Activated CD4-positive, alpha-beta memory T cell treated with anti-CD3 and anti-CD28 coated beads, Interleukin-2, amount 10 ng/mL, durations not matched to agents 7 days and 5 days (primary cell): ENCODE measurements around the gene SSTR5. TPM values are rescaled to one million over a fixed set of nuclear protein-coding genes. Genes with fewer than 3 reads are reported as not detected.

Experiments
- CTCF ChIA-PET: fragments of 350-600 bp; sonication (Branson Sonifier 250); formaldehyde crosslinking; loops from one replicate; lab custom pipeline; 2021; ENCODE audit warnings: antibody characterized with exemption, inconsistent platforms; lab: Charles Lee
- POLR2A ChIA-PET: fragments of 350-600 bp; sonication (Branson Sonifier 250); formaldehyde crosslinking; loops from one replicate; lab custom pipeline; 2021; ENCODE audit warnings: antibody characterized with exemption; lab: Charles Lee
- DNase-seq: peaks from one replicate; pipeline ENCODE4 v3.0.0-alpha.2; 2020
- H3K27ac Mint-ChIP-seq: one replicate; pipeline ENCODE4 v1.8.0; 2021; ENCODE audit warnings: mild to moderate bottlenecking, mixed read lengths
- H3K27me3 Mint-ChIP-seq: one replicate; pipeline ENCODE4 v1.8.0; 2021; ENCODE audit warnings: mixed read lengths
- H3K36me3 Mint-ChIP-seq: one replicate; pipeline ENCODE4 v1.8.0; 2021; ENCODE audit warnings: low read depth, mixed read lengths
- H3K4me1 Mint-ChIP-seq: one replicate; pipeline ENCODE4 v1.8.0; 2021; ENCODE audit warnings: mixed read lengths
- H3K4me3 Mint-ChIP-seq: one replicate; pipeline ENCODE4 v1.8.0; 2021; ENCODE audit warnings: mild to moderate bottlenecking, mixed read lengths
- H3K9me3 Mint-ChIP-seq: one replicate; pipeline ENCODE4 v1.8.0; 2021; ENCODE audit warnings: mixed read lengths
- total RNA-seq, 2 experiments: library from RNA; stranded (reverse); gene quantifications; one replicate each; pipeline ENCODE4 v1.2.3, GENCODE V29; 2021

The SSTR5 gene
- total RNA-seq, 2 experiments from 2014 or later, result not detected

DNA sequence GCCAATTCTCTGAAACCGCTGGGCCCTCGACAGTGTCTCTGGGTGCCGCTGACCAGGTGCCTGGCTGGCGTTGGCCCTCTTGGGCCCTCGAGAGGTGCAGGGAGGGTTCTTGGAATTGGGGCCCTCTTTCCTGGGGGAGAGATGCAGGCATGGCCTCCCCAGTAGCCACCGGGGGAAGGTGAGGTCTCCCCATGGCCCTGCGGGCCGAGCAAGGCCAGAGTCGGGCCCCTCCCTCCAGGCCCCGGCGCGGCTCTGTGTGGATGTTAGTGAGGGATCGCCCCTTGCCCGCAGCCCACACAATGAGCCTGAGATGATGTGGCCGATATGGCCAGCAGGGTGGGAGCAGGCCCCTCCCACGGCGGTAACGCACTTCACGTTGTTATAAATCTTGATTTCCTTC, 46.6 kb downstream of the SSTR5 start:
- Mint-ChIP-seq H3K4me3 (no peak overlapping the region), H3K4me1 (no peaks in the 10 kb centered on the region), H3K27ac (no peak overlapping the region), H3K27me3 (no peaks in the 10 kb centered on the region), H3K36me3 (no peaks in the 10 kb centered on the region), H3K9me3 (no peaks in the 10 kb centered on the region)
- ChIA-PET CTCF (no interaction called here), POLR2A (no interaction called here)
- DNase-seq, result no peak

GRCh38 chr16:1119766-1120576, 47.4 kb downstream of the SSTR5 start:
- Mint-ChIP-seq H3K4me3 (no peak overlapping the region), H3K36me3 (no peaks in the 10 kb centered on the region), H3K27ac (no peak overlapping the region), H3K9me3 (no peaks in the 10 kb centered on the region), H3K27me3 (no peaks in the 10 kb centered on the region), H3K4me1 (no peaks in the 10 kb centered on the region)
- POLR2A ChIA-PET, result no interaction called here
- DNase-seq, result no peak
- CTCF ChIA-PET, result no interaction called here

DNA sequence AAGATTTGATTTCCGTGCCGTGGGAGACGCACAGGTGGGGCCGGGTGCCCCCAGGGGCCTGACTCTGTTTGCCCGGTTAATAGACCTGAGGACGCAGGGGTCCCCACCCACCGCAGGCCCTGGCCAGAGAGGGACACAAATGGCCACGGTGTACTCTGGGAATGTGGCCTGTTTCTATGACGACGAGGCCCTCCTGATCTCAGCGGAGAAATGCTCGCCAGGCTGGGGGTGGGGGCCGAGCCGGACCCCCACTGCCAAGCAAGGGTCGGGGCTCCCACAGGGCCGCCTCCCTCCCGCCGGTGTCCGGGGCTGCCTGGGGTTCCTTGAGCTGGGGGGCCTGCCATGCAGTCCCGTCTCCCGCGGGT, 48.0 kb downstream of the SSTR5 start:
- ChIA-PET CTCF (no interaction called here), POLR2A (no interaction called here)
- Mint-ChIP-seq H3K27ac (no peak overlapping the region), H3K4me1 (no peaks in the 10 kb centered on the region), H3K4me3 (no peak overlapping the region), H3K9me3 (no peaks in the 10 kb centered on the region), H3K36me3 (no peaks in the 10 kb centered on the region), H3K27me3 (no peaks in the 10 kb centered on the region)
- no peak for DNase-seq

GRCh38 chr16:1121009-1121408, 48.5 kb downstream of the SSTR5 start:
- Mint-ChIP-seq H3K27ac (no peak overlapping the region), H3K4me3 (no peak overlapping the region), H3K27me3 (no peaks in the 10 kb centered on the region), H3K4me1 (no peaks in the 10 kb centered on the region), H3K36me3 (no peaks in the 10 kb centered on the region), H3K9me3 (no peaks in the 10 kb centered on the region)
- POLR2A ChIA-PET, result no interaction called here
- CTCF ChIA-PET, result no interaction called here
- no peak for DNase-seq

- no peaks in the 10 kb centered on the region for H3K9me3 Mint-ChIP-seq
- H3K4me1 Mint-ChIP-seq, result no peaks in the 10 kb centered on the region
- no peak for DNase-seq
- no peak overlapping the region for H3K27ac Mint-ChIP-seq
- no peaks in the 10 kb centered on the region for H3K27me3 Mint-ChIP-seq
- ChIA-PET CTCF (no interaction called here), POLR2A (no interaction called here)
- H3K4me3 Mint-ChIP-seq, result no peak overlapping the region
- H3K36me3 Mint-ChIP-seq, result no peaks in the 10 kb centered on the region
Measured at GRCh38 chr16:1121601-1122397, 49.3 kb downstream of the SSTR5 start.

DNA sequence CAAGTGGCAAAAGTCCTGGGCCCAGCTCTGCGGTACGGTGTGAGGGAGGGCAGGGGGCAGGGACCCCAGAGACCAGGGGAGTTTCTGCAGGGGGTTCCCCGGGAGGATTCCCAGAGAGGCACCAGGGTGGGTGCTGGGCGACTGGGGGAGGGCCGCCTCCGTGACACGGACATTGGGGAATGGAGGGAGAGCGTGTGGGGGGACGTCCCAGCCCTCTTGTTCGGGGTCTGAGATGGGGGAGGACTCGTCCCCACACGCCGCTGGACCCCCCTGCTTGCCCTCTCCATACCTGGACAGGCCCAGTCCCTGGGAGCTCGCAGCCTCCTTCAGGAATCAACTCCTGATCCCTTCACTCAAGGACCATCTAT, 49.8 kb downstream of the SSTR5 start:
- Mint-ChIP-seq H3K4me1 (no peaks in the 10 kb centered on the region), H3K4me3 (no peak overlapping the region), H3K9me3 (no peaks in the 10 kb centered on the region), H3K36me3 (no peaks in the 10 kb centered on the region), H3K27me3 (no peaks in the 10 kb centered on the region), H3K27ac (no peak overlapping the region)
- ChIA-PET POLR2A (no interaction called here), CTCF (no interaction called here)
- no peak for DNase-seq

DNA sequence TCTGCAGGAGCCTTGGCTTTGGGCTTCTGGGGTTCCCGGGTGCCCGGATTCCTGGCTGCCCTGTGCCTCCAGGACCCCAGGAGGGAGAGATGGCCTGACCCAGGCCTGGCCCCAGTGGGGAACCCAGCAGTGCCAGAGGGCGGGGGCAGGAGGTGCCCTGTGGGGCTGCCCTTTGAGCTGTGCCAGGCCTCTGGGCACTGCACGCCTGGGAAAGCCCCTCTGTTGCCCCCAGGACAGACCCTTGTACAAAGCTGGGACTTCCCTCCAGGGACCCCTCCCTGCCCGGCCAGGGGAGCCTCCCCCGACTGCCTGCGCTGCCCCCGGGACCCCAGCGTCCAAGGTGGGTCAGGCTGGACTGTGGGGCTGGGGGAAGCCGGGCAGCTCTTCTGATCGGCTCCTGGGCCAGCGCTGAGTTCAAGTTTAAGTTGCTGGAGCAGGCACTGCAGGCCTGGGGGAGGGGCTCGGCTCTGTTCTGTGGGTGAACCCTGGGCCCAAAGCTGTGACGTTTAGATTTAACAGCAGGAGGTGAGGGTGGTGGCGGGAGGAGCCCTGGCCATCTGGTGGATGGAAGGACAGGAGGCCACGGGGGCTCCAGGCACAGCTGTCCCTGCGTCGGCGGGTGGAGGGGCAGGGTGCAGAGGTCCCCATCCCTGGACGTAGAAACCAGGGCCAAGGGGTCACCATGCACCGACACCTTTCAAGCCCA, 51.1 kb downstream of the SSTR5 start:
- no peaks in the 10 kb centered on the region for H3K36me3 Mint-ChIP-seq
- no peaks in the 10 kb centered on the region for H3K27me3 Mint-ChIP-seq
- H3K4me3 Mint-ChIP-seq, result no peak overlapping the region
- no peaks in the 10 kb centered on the region for H3K4me1 Mint-ChIP-seq
- no peak for DNase-seq
- H3K27ac Mint-ChIP-seq, result no peak overlapping the region
- CTCF ChIA-PET, result no interaction called here
- POLR2A ChIA-PET, result no interaction called here
- H3K9me3 Mint-ChIP-seq, result no peaks in the 10 kb centered on the region

DNA sequence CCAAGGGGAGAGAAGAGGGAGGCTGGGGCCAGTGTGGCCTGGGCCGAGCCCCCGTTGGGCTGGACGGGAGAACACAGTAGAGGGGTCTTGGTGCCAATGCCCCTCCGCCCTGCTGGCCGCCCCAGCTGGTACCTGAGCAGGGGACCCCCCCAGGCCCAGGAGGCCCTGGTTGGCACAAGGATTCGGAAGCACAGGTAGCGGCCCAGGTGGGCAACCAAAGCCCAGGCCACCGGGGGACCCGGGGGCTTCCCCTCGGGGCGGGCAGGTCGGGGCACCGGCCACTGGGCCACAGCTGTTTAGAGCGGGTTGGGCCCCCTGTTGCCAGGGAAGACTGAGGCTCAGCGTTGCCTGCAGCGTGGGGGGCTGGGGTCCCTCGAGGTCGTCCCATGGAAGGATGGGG, 51.7 kb downstream of the SSTR5 start:
- H3K36me3 Mint-ChIP-seq, result no peaks in the 10 kb centered on the region
- H3K9me3 Mint-ChIP-seq, result no peaks in the 10 kb centered on the region
- no peak overlapping the region for H3K4me3 Mint-ChIP-seq
- no peak for DNase-seq
- ChIA-PET POLR2A (no interaction called here), CTCF (no interaction called here)
- H3K27me3 Mint-ChIP-seq, result no peaks in the 10 kb centered on the region
- no peak overlapping the region for H3K27ac Mint-ChIP-seq
- H3K4me1 Mint-ChIP-seq, result no peaks in the 10 kb centered on the region

DNA sequence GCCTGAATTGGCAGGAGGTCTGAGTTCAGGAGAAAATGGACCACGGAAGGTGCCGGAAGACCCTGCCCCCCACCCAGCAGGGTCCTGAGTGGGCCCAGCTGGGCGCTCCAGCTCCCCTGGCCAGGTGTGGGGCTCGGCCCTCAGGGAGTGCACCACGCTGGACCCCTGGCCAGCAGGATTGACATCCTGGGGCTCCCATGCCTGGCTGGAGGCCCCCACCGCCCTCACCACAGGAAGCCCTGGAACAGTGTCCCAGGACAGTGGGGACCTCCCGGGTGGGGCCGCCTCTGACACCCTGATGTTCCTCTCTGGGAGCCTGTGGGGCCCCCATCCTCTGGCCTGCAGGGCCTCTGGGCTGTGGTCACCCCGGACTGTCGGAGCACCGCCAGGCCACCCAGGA, 52.2 kb downstream of the SSTR5 start:
- Mint-ChIP-seq H3K4me1 (no peaks in the 10 kb centered on the region), H3K27ac (no peak overlapping the region), H3K4me3 (no peak overlapping the region), H3K27me3 (no peaks in the 10 kb centered on the region), H3K36me3 (no peaks in the 10 kb centered on the region), H3K9me3 (no peaks in the 10 kb centered on the region)
- CTCF ChIA-PET, result no interaction called here
- POLR2A ChIA-PET, result no interaction called here
- DNase-seq, result no peak

DNA sequence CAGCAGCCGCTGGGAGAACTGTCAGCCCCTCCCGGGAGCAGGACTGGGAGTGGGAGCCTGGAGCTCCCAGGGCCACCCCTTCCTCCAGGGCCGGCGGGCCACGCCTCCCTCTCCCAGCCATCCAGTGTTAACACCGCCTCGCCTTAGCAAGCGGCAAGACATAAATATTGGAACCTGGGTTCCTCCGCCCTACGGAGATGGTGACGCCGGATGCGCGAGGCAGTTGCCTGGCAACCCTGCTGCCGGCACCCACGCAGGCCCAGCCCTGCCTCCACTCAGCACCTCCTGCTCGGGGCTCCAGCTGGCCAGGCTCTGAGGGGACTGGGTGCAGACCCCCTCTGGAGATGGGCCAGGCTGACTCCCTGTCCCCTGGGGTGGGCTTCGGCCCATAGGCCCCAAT, 52.9 kb downstream of the SSTR5 start:
- DNase-seq, result no peak
- H3K4me1 Mint-ChIP-seq, result no peaks in the 10 kb centered on the region
- POLR2A ChIA-PET, result no interaction called here
- CTCF ChIA-PET, result no interaction called here
- H3K27me3 Mint-ChIP-seq, result no peaks in the 10 kb centered on the region
- H3K9me3 Mint-ChIP-seq, result no peaks in the 10 kb centered on the region
- no peaks in the 10 kb centered on the region for H3K36me3 Mint-ChIP-seq
- H3K4me3 Mint-ChIP-seq, result no peak overlapping the region
- no peak overlapping the region for H3K27ac Mint-ChIP-seq

- Mint-ChIP-seq H3K27ac (no peak overlapping the region), H3K4me3 (no peak overlapping the region), H3K27me3 (no peaks in the 10 kb centered on the region), H3K9me3 (no peaks in the 10 kb centered on the region), H3K4me1 (no peaks in the 10 kb centered on the region), H3K36me3 (no peaks in the 10 kb centered on the region)
- POLR2A ChIA-PET, result no interaction called here
- DNase-seq, result no peak
- CTCF ChIA-PET, result no interaction called here
Measured at GRCh38 chr16:1126044-1126443, 53.5 kb downstream of the SSTR5 start.

DNA sequence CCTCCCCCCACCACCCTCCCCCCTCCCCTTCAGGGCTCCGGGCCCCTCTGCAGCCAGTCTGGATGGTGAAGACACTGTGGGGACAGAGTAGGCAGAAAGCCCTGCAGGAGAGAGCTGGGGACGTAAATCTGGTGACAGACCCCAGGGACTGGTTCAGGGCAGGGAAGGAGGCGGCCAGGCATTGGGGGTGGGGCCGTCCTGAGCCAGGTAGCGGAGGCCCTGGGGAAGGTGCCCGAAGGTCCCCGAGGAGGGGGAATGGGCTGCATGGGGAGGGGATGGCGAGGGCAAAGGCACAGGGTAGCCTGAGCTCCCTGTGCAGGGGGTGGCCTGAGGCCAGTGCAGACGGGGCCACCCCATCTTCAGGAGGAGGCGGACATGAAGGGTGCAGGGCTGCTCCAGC, 54.0 kb downstream of the SSTR5 start:
- no peaks in the 10 kb centered on the region for H3K27me3 Mint-ChIP-seq
- no peaks in the 10 kb centered on the region for H3K4me1 Mint-ChIP-seq
- no peak overlapping the region for H3K4me3 Mint-ChIP-seq
- no peak for DNase-seq
- H3K27ac Mint-ChIP-seq, result no peak overlapping the region
- POLR2A ChIA-PET, result no interaction called here
- no peaks in the 10 kb centered on the region for H3K9me3 Mint-ChIP-seq
- CTCF ChIA-PET, result no interaction called here
- no peaks in the 10 kb centered on the region for H3K36me3 Mint-ChIP-seq

GRCh38 chr16:1127101-1127500, 54.6 kb downstream of the SSTR5 start:
- ChIA-PET CTCF (no interaction called here), POLR2A (no interaction called here)
- no peak overlapping the region for H3K27ac Mint-ChIP-seq
- no peak overlapping the region for H3K4me3 Mint-ChIP-seq
- no peak for DNase-seq
- no peaks in the 10 kb centered on the region for H3K9me3 Mint-ChIP-seq
- H3K4me1 Mint-ChIP-seq, result no peaks in the 10 kb centered on the region
- no peaks in the 10 kb centered on the region for H3K36me3 Mint-ChIP-seq
- H3K27me3 Mint-ChIP-seq, result no peaks in the 10 kb centered on the region
